ENCODE results near the gene CCDC15. TPM values are rescaled to one million over a fixed set of nuclear protein-coding genes. Genes with fewer than 3 reads are reported as not detected.
"Not testable (repeated sequence)": the region's sequence is repeated elsewhere in the genome, so short reads cannot be mapped to it uniquely, and the experiment has no call there.

Gene CCDC15
- total and polyA plus RNA-seq, 11 donors = 0.08 to 1.8 (median 0.19) TPM

GRCh38 chr11:125088576-125089455 is 134.8 kb downstream of the CCDC15 start:
- peaks cover 0 to 10% (median 0%) of the 10 kb centered on the region in 9 donors for H3K36me3 ChIP-seq
- 85 to 90% (median 87%) methylated on average over 12 to 20 of the region's 20 CpGs for WGBS, 4 donors
- ATAC-seq (no peak), DNase-seq (no peak)
- TF ChIP-seq, protein P1, sequence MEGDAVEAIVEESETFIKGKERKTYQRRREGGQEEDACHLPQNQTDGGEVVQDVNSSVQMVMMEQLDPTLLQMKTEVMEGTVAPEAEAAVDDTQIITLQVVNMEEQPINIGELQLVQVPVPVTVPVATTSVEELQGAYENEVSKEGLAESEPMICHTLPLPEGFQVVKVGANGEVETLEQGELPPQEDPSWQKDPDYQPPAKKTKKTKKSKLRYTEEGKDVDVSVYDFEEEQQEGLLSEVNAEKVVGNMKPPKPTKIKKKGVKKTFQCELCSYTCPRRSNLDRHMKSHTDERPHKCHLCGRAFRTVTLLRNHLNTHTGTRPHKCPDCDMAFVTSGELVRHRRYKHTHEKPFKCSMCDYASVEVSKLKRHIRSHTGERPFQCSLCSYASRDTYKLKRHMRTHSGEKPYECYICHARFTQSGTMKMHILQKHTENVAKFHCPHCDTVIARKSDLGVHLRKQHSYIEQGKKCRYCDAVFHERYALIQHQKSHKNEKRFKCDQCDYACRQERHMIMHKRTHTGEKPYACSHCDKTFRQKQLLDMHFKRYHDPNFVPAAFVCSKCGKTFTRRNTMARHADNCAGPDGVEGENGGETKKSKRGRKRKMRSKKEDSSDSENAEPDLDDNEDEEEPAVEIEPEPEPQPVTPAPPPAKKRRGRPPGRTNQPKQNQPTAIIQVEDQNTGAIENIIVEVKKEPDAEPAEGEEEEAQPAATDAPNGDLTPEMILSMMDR (IDR thresholded peaks at IDR 0.05) = no peak
- TF ChIP-seq POLR2A (IDR thresholded peaks at IDR 0.05) = no peak
- no peaks in the 10 kb centered on the region for H3K9me3 ChIP-seq
- intact Hi-C loops (cut with DNase I) = loop anchor here in 1 of 10 donors (5.0 kb wide), 1 partner anchor 258 kb away; no protein-coding TSS in a partner anchor
- no peak overlapping the region for H3K27ac ChIP-seq
- peaks cover 0 to 10% (median 4%) of the 10 kb centered on the region in 12 donors for H3K4me1 ChIP-seq
- peaks cover 0 to 12% (median 0%) of the 10 kb centered on the region in 9 donors for H3K27me3 ChIP-seq
- no peak overlapping the region for H3K4me3 ChIP-seq

DNA sequence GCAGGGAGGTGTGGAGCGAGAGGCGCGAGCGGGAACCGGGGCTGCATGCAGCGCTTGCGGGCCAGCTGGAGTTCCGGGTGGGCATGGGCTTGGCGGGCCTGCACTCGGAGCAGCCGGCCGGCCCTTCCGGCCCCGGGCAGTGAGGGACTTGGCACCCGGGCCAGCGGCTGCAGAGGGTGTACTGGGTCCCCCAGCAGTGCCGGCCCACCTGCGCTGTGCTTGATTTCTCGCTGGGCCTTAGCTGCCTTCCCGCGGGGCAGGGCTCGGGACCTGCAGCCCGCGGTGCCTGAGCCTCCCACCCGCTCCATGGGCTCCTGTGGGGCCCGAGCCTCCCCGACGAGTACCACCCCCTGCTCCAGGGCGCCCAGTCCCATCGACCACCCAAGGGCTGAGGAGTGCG is 135.5 kb downstream of the CCDC15 start:
- H3K4me1 ChIP-seq = peaks cover 0 to 10% (median 4%) of the 10 kb centered on the region in 12 donors
- WGBS, 4 donors = 92 to 95% (median 94%) methylated on average over 25 to 31 of the region's 31 CpGs
- H3K9me3 ChIP-seq, DNase-seq, H3K4me3 ChIP-seq, ATAC-seq, H3K36me3 ChIP-seq, H3K27me3 ChIP-seq, H3K27ac ChIP-seq: not testable (repeated sequence)
- intact Hi-C loops (cut with DNase I) = loop anchor here in 1 of 10 donors (5.0 kb wide), 1 partner anchor 258 kb away; no protein-coding TSS in a partner anchor

GRCh38 chr11:125090151-125090550 is 136.1 kb downstream of the CCDC15 start:
- ATAC-seq, H3K4me3 ChIP-seq, H3K27ac ChIP-seq, DNase-seq, H3K27me3 ChIP-seq, H3K9me3 ChIP-seq, H3K36me3 ChIP-seq: not testable (repeated sequence)
- peaks cover 0 to 10% (median 4%) of the 10 kb centered on the region in 12 donors for H3K4me1 ChIP-seq
- intact Hi-C loops (cut with DNase I) = loop anchor here (2.0 to 10.0 kb wide), 10 partner anchors 52 to 785 kb away; no protein-coding TSS in a partner anchor
- WGBS, 4 donors = 67 to 75% (median 72%) methylated on average over 10 of the region's 10 CpGs

DNA sequence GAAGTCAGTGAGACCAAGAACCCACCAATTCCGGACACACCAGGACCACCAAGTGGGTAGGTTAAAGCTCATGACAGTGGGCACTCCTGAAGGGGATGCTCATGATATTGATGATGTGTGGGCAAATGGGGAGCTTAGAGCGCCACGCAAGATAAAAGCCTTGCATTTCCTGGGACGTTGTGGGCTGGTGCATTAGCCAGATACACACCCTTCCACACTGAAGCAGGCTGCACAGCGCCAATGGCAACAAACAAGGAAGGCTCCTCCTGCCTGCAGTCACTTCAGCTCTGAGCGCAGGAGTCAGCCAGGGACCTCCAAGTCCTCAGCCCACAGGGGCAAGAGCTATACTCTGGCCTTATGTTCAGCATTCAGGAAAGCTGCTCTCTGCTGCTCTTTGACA is 136.8 kb downstream of the CCDC15 start:
- ATAC-seq = peak in 3 of 4 donors; percentile 6 to 12 (median 8)
- no peaks in the 10 kb centered on the region for H3K27me3 ChIP-seq
- DNase-seq = no peak
- peaks cover 0 to 10% (median 4%) of the 10 kb centered on the region in 12 donors for H3K4me1 ChIP-seq
- peaks cover 0 to 13% (median 6%) of the 10 kb centered on the region in 9 donors for H3K36me3 ChIP-seq
- no peak overlapping the region for H3K4me3 ChIP-seq
- WGBS, 4 donors = 75 to 83% (median 81%) methylated on average over 6 of the region's 6 CpGs
- H3K9me3 ChIP-seq = no peaks in the 10 kb centered on the region
- H3K27ac ChIP-seq = no peak overlapping the region
- no peak for TF ChIP-seq POLR2A (IDR thresholded peaks at IDR 0.05)
- TF ChIP-seq, protein P1 (IDR thresholded peaks at IDR 0.05) = no peak
- intact Hi-C loops (cut with DNase I) = loop anchor here (1.0 to 10.0 kb wide), 12 partner anchors 50 to 784 kb away; no protein-coding TSS in a partner anchor

Other genes with a start within 250 kb of the CCDC15 start
- 1 to 10 TPM; 1.2 to 9.0 (median 3.3) TPM for gene NRGN, start 214.3 kb upstream of the CCDC15 start, total RNA-seq
- 10 to 100 TPM in 1 of 2 donors, 1 to 10 TPM in 1; 4.4 to 13.8 TPM for gene NRGN, start 214.3 kb upstream of the CCDC15 start, polyA plus RNA-seq
- gene VSIG2, start 201.9 kb upstream of the CCDC15 start, total RNA-seq = 1 to 10 TPM in 6 of 9 donors, under 1 TPM in 3; 0.44 to 4.8 (median 1.4) TPM
- under 1 TPM; 0.42 to 0.61 TPM for gene VSIG2, start 201.9 kb upstream of the CCDC15 start, polyA plus RNA-seq
- gene ESAM, start 191.9 kb upstream of the CCDC15 start, total RNA-seq = 100 to 1,000 TPM in 1 of 9 donors, 10 to 100 TPM in 8; 24.8 to 111 (median 43.3) TPM
- 10 to 100 TPM; 35.9 to 81.2 TPM for gene ESAM, start 191.9 kb upstream of the CCDC15 start, polyA plus RNA-seq
- 1 to 10 TPM; 2.2 to 5.4 (median 3.1) TPM for gene MSANTD2, start 153.8 kb upstream of the CCDC15 start, total RNA-seq
- 1 to 10 TPM; 3.1 to 4.3 TPM for gene MSANTD2, start 153.8 kb upstream of the CCDC15 start, polyA plus RNA-seq
- gene ROBO3, start 88.8 kb upstream of the CCDC15 start, total RNA-seq = 10 to 100 TPM in 1 of 9 donors, 1 to 10 TPM in 8; 2.5 to 18.6 (median 3.2) TPM
- 1 to 10 TPM; 2.8 to 8.1 TPM for gene ROBO3, start 88.8 kb upstream of the CCDC15 start, polyA plus RNA-seq
- gene ROBO4, start 56.3 kb upstream of the CCDC15 start, total RNA-seq = 10 to 100 TPM; 16.3 to 63.5 (median 27.1) TPM
- 10 to 100 TPM; 17.7 to 21.8 TPM for gene ROBO4, start 56.3 kb upstream of the CCDC15 start, polyA plus RNA-seq
- not detected for gene HEPN1, start 35.0 kb upstream of the CCDC15 start, total RNA-seq
- not detected for gene HEPN1, start 35.0 kb upstream of the CCDC15 start, polyA plus RNA-seq
- 1 to 10 TPM in 2 of 9 donors, under 1 TPM in 4, not detected in 3; 0.07 to 2.6 (median 0.26) TPM for gene HEPACAM, start 18.2 kb upstream of the CCDC15 start, total RNA-seq
- gene HEPACAM, start 18.2 kb upstream of the CCDC15 start, polyA plus RNA-seq = under 1 TPM in 1 of 2 donors, not detected in 1; 0.58 TPM
- gene SLC37A2, start 109.1 kb downstream of the CCDC15 start, total RNA-seq = 10 to 100 TPM in 2 of 9 donors, 1 to 10 TPM in 6, under 1 TPM in 1; 0.91 to 17.9 (median 3.0) TPM
- gene SLC37A2, start 109.1 kb downstream of the CCDC15 start, polyA plus RNA-seq = under 1 TPM; 0.65 to 1.00 TPM
- 10 to 100 TPM in 1 of 9 donors, 1 to 10 TPM in 8; 5.3 to 11.3 (median 6.8) TPM for gene TMEM218, start 157.4 kb downstream of the CCDC15 start, total RNA-seq
- 10 to 100 TPM in 1 of 2 donors, 1 to 10 TPM in 1; 4.7 to 21.8 TPM for gene TMEM218, start 157.4 kb downstream of the CCDC15 start, polyA plus RNA-seq
- gene PKNOX2, start 210.5 kb downstream of the CCDC15 start, total RNA-seq = 1 to 10 TPM; 3.1 to 9.4 (median 5.0) TPM
- gene PKNOX2, start 210.5 kb downstream of the CCDC15 start, polyA plus RNA-seq = 1 to 10 TPM; 3.2 to 4.0 TPM